HG03521 (cell line): ENCODE data around the gene KRTAP20-4.

Experiments used
- ATAC-seq: cut with Tn5 transposase; IDR thresholded peaks from one replicate; pipeline ENCODE4 v1.9.1; 2021; ENCODE audit warnings: mild to moderate bottlenecking, moderate library complexity; ENCODE audit not compliant: unreplicated experiment

KRTAP20-4 gene

GRCh38 chr21:30620522-30620921, at the start of gene KRTAP20-4:
KRTAP20-4 (plus strand) TSS chr21:30620627.
- ATAC-seq, result no peak

- ATAC-seq, result no peak
Measured at GRCh38 chr21:30577766-30578165, 42.7 kb upstream of the KRTAP20-4 start.

- ATAC-seq, result no peak
Measured at GRCh38 chr21:30579346-30579745, 41.1 kb upstream of the KRTAP20-4 start.

- ATAC-seq, result no peak
Measured at GRCh38 chr21:30580132-30580531, 40.3 kb upstream of the KRTAP20-4 start.

- ATAC-seq, result no peak
Measured at GRCh38 chr21:30582870-30583269, 37.6 kb upstream of the KRTAP20-4 start.

GRCh38 chr21:30590297-30590696, 30.1 kb upstream of the KRTAP20-4 start, which contains the start of gene KRTAP22-2:
KRTAP22-2 (minus strand) TSS chr21:30590397.
- ATAC-seq, result no peak

- no peak for ATAC-seq
Measured at GRCh38 chr21:30592140-30592539, 28.3 kb upstream of the KRTAP20-4 start, which contains the start of gene KRTAP6-3. KRTAP6-3 (plus strand) TSS chr21:30592440; CDS start chr21:30592446, 6 bp downstream.

GRCh38 chr21:30598802-30599201, 21.6 kb upstream of the KRTAP20-4 start, which contains the start of gene KRTAP6-2:
KRTAP6-2 (minus strand) TSS chr21:30598902; CDS start chr21:30598874, 28 bp downstream.
- ATAC-seq, result no peak

GRCh38 chr21:30600787-30601186, 19.6 kb upstream of the KRTAP20-4 start, which contains the start of gene KRTAP22-1:
KRTAP22-1 (plus strand) TSS chr21:30601087.
- no peak for ATAC-seq

GRCh38 chr21:30605968-30606367, 14.5 kb upstream of the KRTAP20-4 start:
- ATAC-seq, result no peak

- no peak for ATAC-seq
Measured at GRCh38 chr21:30612132-30612531, 8.3 kb upstream of the KRTAP20-4 start.

GRCh38 chr21:30613836-30614235, 6.6 kb upstream of the KRTAP20-4 start, which contains the start of gene KRTAP6-1:
KRTAP6-1 (minus strand) TSS chr21:30613930; CDS start chr21:30613904, 26 bp downstream.
- no peak for ATAC-seq

- ATAC-seq, result no peak
Measured at GRCh38 chr21:30615199-30615598, 5.2 kb upstream of the KRTAP20-4 start.

- no peak for ATAC-seq
Measured at GRCh38 chr21:30616125-30616524, 4.3 kb upstream of the KRTAP20-4 start, which contains the start of gene KRTAP20-1. KRTAP20-1 (plus strand) TSS chr21:30616425; CDS start chr21:30616455, 30 bp downstream.

- ATAC-seq, result no peak
Measured at GRCh38 chr21:30620080-30620479, 347 bp upstream of the KRTAP20-4 start.

- ATAC-seq, result no peak
Measured at GRCh38 chr21:30623362-30623761, 2.9 kb downstream of the KRTAP20-4 start.

- no peak for ATAC-seq
Measured at GRCh38 chr21:30625449-30626165, 5.2 kb downstream of the KRTAP20-4 start.

GRCh38 chr21:30628109-30628508, 7.7 kb downstream of the KRTAP20-4 start:
- ATAC-seq, result no peak

- ATAC-seq, result no peak
Measured at GRCh38 chr21:30629200-30629599, 8.8 kb downstream of the KRTAP20-4 start.

- ATAC-seq, result no peak
Measured at GRCh38 chr21:30634906-30635305, 14.5 kb downstream of the KRTAP20-4 start, which contains the start of gene KRTAP20-2. KRTAP20-2 (plus strand) TSS chr21:30635206; CDS start chr21:30635264, 58 bp downstream.

GRCh38 chr21:30638686-30639085, 18.3 kb downstream of the KRTAP20-4 start:
- no peak for ATAC-seq

- ATAC-seq, result no peak
Measured at GRCh38 chr21:30642564-30642963, 22.1 kb downstream of the KRTAP20-4 start, which contains the start of gene KRTAP20-3. KRTAP20-3 (plus strand) TSS chr21:30642864.
